HFFc6 (cell line): ENCODE data around the gene KIF5C. TPM values are rescaled to one million over a fixed set of nuclear protein-coding genes. Genes with fewer than 3 reads are reported as not detected.

Source experiments
- DNase-seq: peaks from one replicate; pipeline ENCODE4 v3.0.0-alpha.2; 2018
- H3K27ac Mint-ChIP-seq: 2 replicates; pipeline ENCODE4 v1.8.0; 2020; ENCODE audit warnings: mild to moderate bottlenecking, mixed read lengths
- H3K27me3 Mint-ChIP-seq: 2 replicates; pipeline ENCODE4 v1.8.0; 2021; ENCODE audit warnings: mild to moderate bottlenecking, moderate library complexity, mixed read lengths; ENCODE audit not compliant: insufficient read depth
- H3K36me3 Mint-ChIP-seq: 2 replicates; pipeline ENCODE4 v1.8.0; 2021; ENCODE audit warnings: low read depth, mixed read lengths
- H3K4me1 Mint-ChIP-seq: 2 replicates; pipeline ENCODE4 v1.8.0; 2020; ENCODE audit warnings: low read depth, mixed read lengths
- H3K4me3 Mint-ChIP-seq: 2 replicates; pipeline ENCODE4 v1.8.0; 2020; ENCODE audit warnings: mild to moderate bottlenecking, moderate library complexity, mixed read lengths
- H3K9me3 Mint-ChIP-seq: 2 replicates; pipeline ENCODE4 v1.8.0; 2020; ENCODE audit warnings: mild to moderate bottlenecking, mixed read lengths
- CTCF ChIP-seq: fragments of 200-600 bp; sonication (generic); IDR thresholded peaks from 2 replicates; pipeline ENCODE4 v1.5.0; 2021; ENCODE audit warnings: antibody characterized with exemption, mild to moderate bottlenecking
- total RNA-seq, 6 experiments: library from RNA; stranded (reverse); fragmentation: NEBNext Ultra II Directional; extraction: Animal tissue kit (Norgen Biotek cat#: 25700); gene quantifications; 2 replicates in 1 of 6; 3 replicates in 5 of 6; pipeline ENCODE4 v1.2.3, GENCODE V29; 2021

KIF5C gene
- total RNA-seq, 6 experiments from 2014 or later, result 0.38 to 1.0 (median 0.54) TPM

- Mint-ChIP-seq H3K27ac (no peak overlapping the region), H3K36me3 (no peaks in the 10 kb centered on the region), H3K4me3 (no peak overlapping the region), H3K9me3 (no peaks in the 10 kb centered on the region), H3K4me1 (peaks cover 5% of the 10 kb centered on the region; the same call in 1 of the 2 replicates), H3K27me3 (peaks cover 18% of the 10 kb centered on the region)
- TF ChIP-seq CTCF, result no peak
- DNase-seq, result no peak
Observed at GRCh38 chr2:148865512-148865911, 9.5 kb upstream of the KIF5C start.

DNA sequence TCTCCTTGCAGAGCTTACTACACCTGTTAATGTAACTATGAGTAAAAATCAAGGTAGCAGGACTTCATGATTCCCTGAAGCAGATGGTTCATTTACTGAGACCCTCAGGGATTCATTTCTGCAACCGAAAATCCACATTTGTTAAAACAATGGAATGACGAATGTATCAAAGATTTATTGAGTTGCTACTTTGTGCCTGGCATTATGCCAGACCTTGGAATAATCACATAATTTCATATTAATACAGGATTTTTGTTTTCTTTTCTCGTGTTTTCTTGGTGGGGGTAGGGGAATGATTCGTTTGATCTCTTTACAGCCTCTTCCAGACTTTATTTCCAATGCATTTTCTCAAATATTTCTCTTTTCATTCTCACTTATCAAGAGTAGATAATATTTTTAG is 8.9 kb upstream of the KIF5C start:
- Mint-ChIP-seq H3K27me3 (peaks cover 18% of the 10 kb centered on the region), H3K27ac (no peak overlapping the region), H3K36me3 (no peaks in the 10 kb centered on the region), H3K9me3 (no peaks in the 10 kb centered on the region), H3K4me3 (no peak overlapping the region), H3K4me1 (peaks cover 5% of the 10 kb centered on the region; the same call in 1 of the 2 replicates)
- TF ChIP-seq CTCF, result no peak
- no peak for DNase-seq

DNA sequence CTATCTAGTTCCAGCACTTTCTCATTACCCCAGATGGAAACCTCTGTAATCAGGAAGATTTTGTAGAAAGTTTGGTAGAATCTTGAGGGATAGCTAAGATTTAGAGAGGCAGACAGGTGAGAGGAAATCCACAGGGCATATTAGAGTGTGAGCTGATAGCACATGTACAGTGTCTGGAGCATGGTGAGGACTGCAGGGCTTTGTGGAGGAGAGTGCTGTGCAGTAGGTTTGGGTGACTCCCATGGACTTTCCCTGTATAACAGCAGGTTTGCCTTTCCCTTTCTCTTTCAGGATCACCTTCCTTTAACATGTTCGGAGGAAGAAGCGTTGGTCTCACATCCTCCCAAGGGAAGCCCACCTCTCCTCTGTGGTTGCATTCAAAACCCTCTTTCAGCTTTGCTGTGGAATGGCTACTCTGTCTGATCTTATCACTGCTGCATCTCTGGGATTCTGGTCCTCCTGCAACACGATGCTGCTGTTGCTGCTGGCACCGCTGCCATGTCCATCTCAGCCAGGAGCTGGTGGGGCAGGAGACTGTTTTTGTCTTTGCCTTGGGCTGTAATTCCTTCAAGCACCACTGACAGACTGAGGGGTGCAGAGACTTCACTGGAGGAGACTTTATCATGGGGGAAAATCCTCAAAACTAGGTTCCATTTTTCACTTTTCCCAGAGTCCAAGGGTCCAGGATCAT is 7.8 kb upstream of the KIF5C start:
- H3K4me1 Mint-ChIP-seq, result peaks cover 5% of the 10 kb centered on the region; the same call in 1 of the 2 replicates
- no peak overlapping the region for H3K27ac Mint-ChIP-seq
- H3K9me3 Mint-ChIP-seq, result no peaks in the 10 kb centered on the region
- no peak overlapping the region for H3K4me3 Mint-ChIP-seq
- DNase-seq, result no peak
- H3K27me3 Mint-ChIP-seq, result peaks cover 17% of the 10 kb centered on the region
- no peak for TF ChIP-seq CTCF
- H3K36me3 Mint-ChIP-seq, result no peaks in the 10 kb centered on the region

- TF ChIP-seq CTCF, result no peak
- Mint-ChIP-seq H3K27ac (no peak overlapping the region), H3K27me3 (peaks cover 15% of the 10 kb centered on the region), H3K4me1 (no peaks in the 10 kb centered on the region), H3K36me3 (no peaks in the 10 kb centered on the region), H3K4me3 (no peak overlapping the region), H3K9me3 (peaks cover 2% of the 10 kb centered on the region; the same call in 1 of the 2 replicates)
- no peak for DNase-seq
Observed at GRCh38 chr2:148875387-148876051, 492 bp downstream of the KIF5C start.

DNA sequence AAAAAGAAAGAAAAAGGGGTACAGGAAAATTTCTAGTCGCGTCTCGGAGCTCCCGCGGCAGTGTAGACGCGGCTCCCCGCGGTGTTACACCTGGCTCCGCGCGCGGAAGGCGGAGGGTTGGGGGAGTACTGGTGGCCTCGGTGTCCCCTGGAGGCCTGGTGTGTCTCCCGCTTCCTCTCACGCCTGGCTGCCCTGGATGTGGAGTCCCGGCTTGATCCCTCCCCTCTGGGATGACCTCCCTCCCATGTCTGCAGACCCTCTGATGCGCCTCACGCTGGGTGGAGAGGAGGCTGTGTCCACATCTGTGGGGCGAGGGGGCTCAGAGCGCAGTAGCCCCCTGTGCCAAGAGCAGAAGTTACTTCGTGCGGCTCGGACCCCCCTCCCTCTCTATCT is 1.2 kb downstream of the KIF5C start:
- no peak overlapping the region for H3K27ac Mint-ChIP-seq
- no peaks in the 10 kb centered on the region for H3K4me1 Mint-ChIP-seq
- no peak overlapping the region for H3K4me3 Mint-ChIP-seq

More for the DNA sequence above, 1.2 kb downstream of the KIF5C start:
- Mint-ChIP-seq H3K27me3 (peaks cover 19% of the 10 kb centered on the region), H3K36me3 (no peaks in the 10 kb centered on the region), H3K9me3 (peaks cover 4% of the 10 kb centered on the region; the same call in 1 of the 2 replicates)
- DNase-seq, result no peak
- TF ChIP-seq CTCF, result no peak
